Medulla oblongata (tissue), 1 donor: ENCODE results near the gene TMEM205.
A peak's percentile ranks its signal among the peaks of the same experiment; 100 is the strongest.
"Not testable (repeated sequence)": the region's sequence is repeated elsewhere in the genome, so short reads cannot be mapped to it uniquely, and the experiment has no call there.

ENCODE experiments used
- DNase-seq: peaks from one replicate; pipeline ENCODE4 v3.0.0-alpha.2; 2015; ENCODE audit errors: extremely low spot score

The TMEM205 gene

DNA sequence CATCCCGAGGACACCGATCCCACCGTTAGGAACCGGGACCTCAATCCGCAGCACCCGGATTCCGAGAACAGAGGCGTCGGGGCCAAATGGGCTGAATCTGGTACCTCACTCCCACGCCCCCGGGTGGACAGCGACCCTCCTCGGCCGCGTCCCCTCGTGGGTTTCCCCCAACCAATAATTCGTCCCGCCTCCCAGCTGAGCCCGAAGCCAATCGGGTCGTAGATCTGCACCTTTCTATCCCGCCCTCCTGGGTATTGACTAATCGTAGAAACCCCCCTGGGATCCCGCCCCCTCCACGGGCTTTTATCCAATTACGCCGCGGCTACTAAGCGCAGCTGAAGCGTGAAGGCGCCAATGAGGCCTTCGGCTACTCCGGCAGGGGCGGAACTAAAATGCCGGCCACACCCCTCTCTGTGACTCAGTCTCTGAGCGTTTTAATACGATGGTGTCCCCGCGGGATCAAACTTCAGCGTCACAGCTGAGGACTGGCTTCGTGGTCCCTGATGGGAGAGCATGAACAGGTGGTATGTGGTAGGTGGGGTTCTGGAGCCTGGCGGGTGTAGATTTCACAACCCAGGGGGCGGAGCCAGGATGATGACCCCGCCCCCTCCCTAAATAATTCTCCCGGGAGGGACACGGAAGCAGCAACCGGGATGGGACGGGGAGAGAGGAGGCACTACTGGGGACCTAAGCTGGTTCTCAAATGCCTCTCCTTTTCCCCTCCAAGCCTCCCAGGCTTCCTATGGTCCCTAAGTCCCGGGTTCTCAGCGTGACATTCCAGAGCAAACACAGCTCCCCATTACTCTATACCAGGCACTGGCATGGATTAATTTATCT lies at the start of gene TMEM205, which contains the start of gene CCDC159:
Gene TMEM205 (minus strand): TSS at position 165 of the 837 bp plus-strand sequence. CDS start 649 bp downstream, outside the sequence.
Gene CCDC159 (plus strand): TSS at position 416 of the 837 bp plus-strand sequence. CDS start 88 bp downstream, at position 504.
- peak; percentile 99 for DNase-seq

DNA sequence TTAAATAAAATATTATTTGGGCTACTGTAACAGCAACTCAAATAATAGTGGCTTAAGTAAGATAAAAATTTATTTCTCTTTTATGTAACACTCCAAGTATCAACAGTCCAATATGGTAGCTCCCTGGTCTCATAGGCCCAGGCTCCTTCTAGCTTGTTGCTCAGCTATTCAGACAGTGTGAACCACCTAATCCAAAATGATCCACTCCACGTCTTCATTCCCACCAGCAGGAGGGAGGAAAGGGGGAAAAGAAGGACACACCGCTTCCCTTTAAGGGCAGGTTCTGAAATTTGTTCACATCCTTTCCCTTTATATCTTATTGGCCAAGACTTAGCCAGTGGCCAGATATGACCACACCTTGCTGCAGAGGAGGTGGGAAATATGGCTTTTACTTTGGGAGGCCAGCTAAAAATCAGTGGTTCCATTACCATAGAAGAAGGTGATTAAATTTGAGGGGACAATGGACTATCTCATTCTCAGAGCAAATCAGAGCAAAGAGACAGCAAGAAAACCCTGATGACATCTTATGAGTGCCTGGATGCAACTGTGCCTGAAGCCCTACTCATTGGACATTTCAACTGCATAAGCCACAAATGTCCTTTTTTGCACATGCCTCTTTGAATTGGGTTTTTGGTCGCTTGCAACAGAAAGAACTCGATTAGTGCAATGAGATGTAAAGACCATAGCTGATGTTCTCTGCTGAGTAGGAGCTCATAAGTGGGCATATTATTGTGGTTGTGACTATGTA lies 45.0 kb upstream of the TMEM205 start:
- no peak for DNase-seq

DNA sequence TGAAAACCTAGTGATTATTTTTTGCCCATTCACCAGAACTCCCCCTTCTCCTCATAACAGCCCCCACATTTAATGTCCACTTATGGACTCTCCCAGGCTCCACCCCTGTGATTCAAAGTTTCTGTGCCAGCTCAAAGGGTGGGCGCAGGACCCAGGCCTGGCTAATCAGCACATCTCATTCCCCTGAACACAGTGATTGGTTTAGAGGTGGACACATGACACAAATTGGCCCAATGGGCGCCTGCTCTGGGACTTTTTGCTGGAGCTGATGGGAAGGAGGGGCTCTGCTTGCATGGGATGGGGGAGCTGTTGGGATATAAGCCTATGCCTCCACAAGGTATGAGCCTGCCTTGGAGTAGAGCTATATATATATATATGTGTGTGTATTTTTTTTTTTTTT lies 44.3 kb upstream of the TMEM205 start:
- DNase-seq, result no peak

DNA sequence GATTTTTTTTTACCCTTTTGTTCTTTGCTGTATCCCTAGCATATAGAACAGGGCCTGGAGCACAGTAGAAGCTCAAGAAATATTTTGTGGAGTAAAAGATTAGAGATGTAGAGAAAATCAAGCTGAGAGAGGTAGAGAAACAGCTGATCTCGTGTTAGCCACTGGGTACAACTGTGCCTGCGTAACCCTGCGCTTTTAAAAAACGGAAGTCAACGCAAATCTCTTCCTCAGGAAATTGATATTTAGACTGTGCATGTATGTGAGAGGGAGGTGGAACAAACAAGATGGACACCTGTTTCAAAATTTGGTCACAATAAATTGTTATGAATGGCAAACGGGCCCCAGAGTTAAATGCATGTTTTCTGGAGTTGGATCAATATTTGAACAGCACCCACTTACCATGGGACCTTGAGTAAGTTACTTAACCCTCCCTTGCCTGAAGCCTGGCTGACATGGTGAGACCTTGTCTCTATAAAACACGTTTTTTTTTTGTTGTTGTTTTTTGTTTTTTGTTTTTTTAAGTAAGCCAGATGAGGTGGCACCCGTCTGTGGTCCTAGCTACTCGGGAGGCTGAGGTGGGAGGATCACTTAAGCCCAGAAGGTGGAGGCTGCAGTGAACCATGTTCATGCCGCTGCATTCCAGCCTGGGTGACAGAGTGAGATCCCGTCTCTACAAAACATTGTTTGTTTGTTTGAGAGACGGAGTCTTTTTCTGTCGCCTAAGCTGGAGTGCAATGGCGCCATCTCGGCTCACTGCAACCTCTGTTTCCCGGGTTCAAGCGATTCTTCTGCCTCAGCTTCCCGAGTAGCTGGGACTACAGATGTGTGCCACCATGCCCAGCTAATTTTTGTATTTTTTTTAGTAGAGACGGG lies 41.3 kb upstream of the TMEM205 start:
- DNase-seq, result peak; percentile 12

DNA sequence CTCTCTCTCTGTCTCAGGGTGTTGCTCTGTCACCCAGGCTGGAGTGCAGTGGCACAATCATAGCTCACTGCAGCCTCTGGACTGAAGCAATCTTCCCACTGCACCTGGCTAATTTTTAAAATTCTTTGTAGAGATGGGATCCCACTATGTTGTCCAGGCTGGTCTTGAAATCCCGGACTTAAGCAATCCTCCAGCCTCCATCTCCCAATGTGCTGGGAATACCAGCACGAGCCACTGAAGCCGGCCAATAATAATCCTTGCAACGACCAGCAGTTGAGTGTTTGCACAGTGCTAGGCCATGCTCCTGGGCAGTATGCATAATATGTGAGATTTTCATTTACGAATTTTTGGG lies 38.7 kb upstream of the TMEM205 start:
- no peak for DNase-seq

- no peak for DNase-seq
These were observed 37.6 kb upstream of the TMEM205 start for GRCh38 chr19:11383706-11384048.

- DNase-seq, result peak; percentile 14
These were observed 37.0 kb upstream of the TMEM205 start for GRCh38 chr19:11382898-11383705.

GRCh38 chr19:11380653-11381537 lies 34.8 kb upstream of the TMEM205 start:
- DNase-seq, result peak; percentile 98

GRCh38 chr19:11379857-11380350 lies 33.8 kb upstream of the TMEM205 start:
- DNase-seq, result no peak

GRCh38 chr19:11379269-11379845 lies 33.3 kb upstream of the TMEM205 start:
- DNase-seq, result not testable (repeated sequence)

- DNase-seq, result peak; percentile 38
These were observed 32.5 kb upstream of the TMEM205 start for GRCh38 chr19:11378319-11379189.

DNA sequence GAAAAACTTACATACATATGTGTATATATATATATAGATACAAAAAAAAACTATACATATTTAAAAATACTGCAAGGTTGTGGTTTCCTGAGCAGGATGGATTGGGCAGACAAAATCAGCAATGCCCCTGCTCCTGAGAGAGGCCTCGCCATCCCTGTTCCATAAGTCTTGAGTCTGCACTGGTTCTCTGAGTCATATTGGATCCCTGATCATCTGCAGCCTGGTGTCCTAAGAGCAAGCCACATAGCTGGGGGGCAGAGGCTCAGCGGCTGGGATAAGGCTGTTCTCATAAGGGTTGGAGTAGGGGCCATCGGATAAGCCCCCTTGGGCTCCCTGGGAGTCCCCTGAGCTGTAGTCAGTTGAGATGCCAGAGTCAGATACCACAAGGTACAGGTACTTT lies 31.7 kb upstream of the TMEM205 start:
- no peak for DNase-seq

- peak; percentile 57 for DNase-seq
These were observed 31.2 kb upstream of the TMEM205 start for GRCh38 chr19:11377237-11377636.

GRCh38 chr19:11375143-11375948 lies 29.3 kb upstream of the TMEM205 start:
- DNase-seq, result no peak

- DNase-seq, result peak; percentile 100
These were observed 28.5 kb upstream of the TMEM205 start, which contains the start of gene SWSAP1 for GRCh38 chr19:11374433-11375142. Gene SWSAP1, plus strand, starts transcription at chr19:11374666. Its CDS starts 15 bp downstream, at chr19:11374681.

DNA sequence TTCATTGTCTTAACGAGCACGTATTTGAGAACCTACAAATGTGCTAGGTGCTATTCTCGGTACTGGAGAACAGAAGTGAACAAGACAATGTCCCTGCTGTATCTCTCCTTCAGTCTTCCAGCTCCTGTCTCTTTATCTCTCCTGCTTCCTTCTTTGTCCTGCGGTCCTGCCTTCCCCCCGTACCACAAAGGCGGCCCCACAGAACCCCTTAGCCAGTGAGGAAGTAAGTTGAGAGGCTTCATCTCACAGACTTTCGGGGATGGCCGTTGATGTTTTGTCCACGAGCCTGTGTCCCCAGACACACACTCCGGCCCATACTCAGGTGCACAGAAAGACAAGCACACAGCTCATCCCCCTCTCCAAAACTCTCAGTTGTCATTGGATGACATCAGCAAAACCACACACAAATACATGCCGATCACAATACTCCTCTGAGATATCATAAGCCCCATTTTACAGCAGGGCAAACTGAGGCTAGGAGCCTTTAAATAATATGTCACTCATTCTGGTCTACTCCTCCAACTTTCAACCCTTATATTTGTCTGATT lies 27.9 kb upstream of the TMEM205 start:
- peak; percentile 30 for DNase-seq
